ENCODE results near the gene CYP27B1. TPM values are rescaled to one million over a fixed set of nuclear protein-coding genes. Genes with fewer than 3 reads are reported as not detected.
A peak's percentile ranks its signal among the peaks of the same experiment; 100 is the strongest.

Gene CYP27B1
- total RNA-seq, 2 donors from 2014 or later = 0.81 to 2.2 TPM

DNA sequence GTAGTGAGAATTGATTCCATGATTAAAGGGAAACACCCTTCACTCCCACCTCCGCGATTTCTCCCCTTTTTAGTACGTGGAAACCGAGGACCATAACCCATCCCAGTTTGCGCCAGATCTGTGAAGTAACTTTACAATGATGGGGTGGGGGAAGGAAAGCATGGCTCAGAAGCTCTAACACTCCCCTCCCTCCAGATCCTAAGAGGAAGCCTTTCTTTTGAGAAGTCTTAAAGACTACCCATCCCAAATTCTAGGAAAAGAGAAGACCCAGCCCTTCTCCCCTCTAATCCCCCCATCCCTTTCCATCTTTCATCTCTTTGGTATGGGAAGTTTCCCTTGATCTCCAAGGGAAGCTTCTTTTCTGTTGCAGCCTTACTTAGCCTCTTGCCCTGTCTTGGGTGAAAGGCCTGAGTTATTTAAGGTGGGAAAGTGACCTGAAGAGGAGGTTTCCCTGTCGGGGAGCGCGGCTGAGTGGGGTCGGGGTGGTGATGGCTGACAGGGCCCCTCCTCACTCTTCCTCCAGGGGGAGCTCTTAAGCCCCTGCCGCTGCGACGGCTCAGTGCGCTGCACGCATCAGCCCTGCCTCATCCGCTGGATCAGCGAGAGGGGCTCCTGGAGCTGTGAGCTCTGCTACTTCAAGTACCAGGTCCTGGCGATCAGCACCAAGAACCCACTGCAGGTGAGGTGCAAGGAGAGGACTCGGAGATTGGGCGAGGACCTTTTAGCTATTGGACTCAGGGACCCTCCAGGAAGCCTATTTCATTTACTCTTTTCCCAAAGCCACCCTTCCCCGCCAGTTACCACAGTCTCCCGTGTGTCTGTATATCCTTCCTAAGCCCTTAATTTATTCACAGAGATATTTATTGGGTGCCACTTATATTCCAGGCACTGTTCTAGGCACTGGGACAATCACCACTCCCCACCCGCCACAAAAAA is 10.2 kb downstream of the CYP27B1 start:
- TF ChIP-seq, protein P1, sequence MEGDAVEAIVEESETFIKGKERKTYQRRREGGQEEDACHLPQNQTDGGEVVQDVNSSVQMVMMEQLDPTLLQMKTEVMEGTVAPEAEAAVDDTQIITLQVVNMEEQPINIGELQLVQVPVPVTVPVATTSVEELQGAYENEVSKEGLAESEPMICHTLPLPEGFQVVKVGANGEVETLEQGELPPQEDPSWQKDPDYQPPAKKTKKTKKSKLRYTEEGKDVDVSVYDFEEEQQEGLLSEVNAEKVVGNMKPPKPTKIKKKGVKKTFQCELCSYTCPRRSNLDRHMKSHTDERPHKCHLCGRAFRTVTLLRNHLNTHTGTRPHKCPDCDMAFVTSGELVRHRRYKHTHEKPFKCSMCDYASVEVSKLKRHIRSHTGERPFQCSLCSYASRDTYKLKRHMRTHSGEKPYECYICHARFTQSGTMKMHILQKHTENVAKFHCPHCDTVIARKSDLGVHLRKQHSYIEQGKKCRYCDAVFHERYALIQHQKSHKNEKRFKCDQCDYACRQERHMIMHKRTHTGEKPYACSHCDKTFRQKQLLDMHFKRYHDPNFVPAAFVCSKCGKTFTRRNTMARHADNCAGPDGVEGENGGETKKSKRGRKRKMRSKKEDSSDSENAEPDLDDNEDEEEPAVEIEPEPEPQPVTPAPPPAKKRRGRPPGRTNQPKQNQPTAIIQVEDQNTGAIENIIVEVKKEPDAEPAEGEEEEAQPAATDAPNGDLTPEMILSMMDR (IDR thresholded peaks at IDR 0.05) = peak; percentile 17
- no peaks in the 10 kb centered on the region for H3K27me3 ChIP-seq (replicated peaks; ENCODE audit: insufficient read depth)
- ATAC-seq (ENCODE audit: insufficient number of reproducible peaks, low FRiP score, low read depth) = no peak
- no peaks in the 10 kb centered on the region for H3K9me3 ChIP-seq
- no peak overlapping the region for H3K27ac ChIP-seq
- peaks cover 17 to 23% of the 10 kb centered on the region in 2 donors for H3K4me1 ChIP-seq (ENCODE audit: control insufficient read depth in 1 of 2, low read depth in 2 of 2)
- no peak for DNase-seq (ENCODE audit: low spot score)
- H3K36me3 ChIP-seq = peaks cover 14% of the 10 kb centered on the region
- H3K4me3 ChIP-seq = peak overlapping the region; percentile 81

DNA sequence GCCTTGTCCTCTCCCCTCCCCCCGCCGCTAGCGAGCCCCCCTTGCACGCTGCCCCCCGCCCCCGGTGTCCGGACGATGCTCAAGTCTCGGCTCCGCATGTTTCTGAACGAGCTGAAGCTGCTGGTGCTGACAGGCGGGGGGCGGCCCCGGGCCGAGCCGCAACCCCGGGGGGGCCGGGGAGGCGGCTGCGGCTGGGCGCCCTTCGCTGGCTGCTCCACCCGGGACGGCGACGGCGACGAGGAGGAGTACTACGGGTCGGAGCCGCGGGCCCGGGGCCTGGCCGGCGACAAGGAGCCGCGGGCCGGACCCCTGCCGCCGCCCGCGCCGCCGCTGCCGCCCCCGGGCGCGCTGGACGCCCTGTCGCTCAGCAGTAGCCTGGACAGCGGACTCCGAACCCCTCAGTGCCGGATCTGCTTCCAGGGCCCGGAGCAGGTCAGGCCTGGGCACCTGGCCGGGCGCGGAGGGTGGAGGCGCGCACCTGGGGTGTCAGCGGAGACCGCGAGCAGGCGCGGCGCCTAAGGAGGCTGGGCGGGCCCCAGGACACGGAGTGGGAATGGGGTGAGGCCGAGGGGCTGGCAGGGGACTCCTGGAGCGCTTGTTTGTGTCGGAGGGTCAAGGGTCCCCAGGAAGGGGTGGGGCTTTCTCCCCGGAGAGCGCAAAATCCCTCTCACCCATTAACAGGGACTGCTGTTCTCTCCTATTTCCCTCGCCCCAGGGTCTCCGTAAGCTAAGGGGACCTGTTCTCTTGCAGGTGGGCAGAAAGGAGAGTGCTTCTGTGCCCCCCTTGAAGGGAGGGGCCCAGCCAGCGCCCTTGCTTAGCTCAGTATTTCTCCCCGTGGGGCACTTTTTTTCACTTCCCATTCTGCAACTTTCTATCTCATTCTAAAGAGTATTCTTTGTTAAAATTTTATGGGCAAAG is 11.2 kb downstream of the CYP27B1 start:
- peaks cover 25 to 32% of the 10 kb centered on the region in 2 donors for H3K4me1 ChIP-seq (ENCODE audit: control insufficient read depth in 1 of 2, low read depth in 2 of 2)
- H3K9me3 ChIP-seq = no peaks in the 10 kb centered on the region
- DNase-seq (ENCODE audit: low spot score) (no peak), ATAC-seq (ENCODE audit: insufficient number of reproducible peaks, low FRiP score, low read depth) (no peak)
- no peaks in the 10 kb centered on the region for H3K27me3 ChIP-seq (replicated peaks; ENCODE audit: insufficient read depth)
- peaks cover 14% of the 10 kb centered on the region for H3K36me3 ChIP-seq
- no peak overlapping the region for H3K27ac ChIP-seq
- peak overlapping the region; percentile 81 for H3K4me3 ChIP-seq
- TF ChIP-seq, protein P1 (IDR thresholded peaks at IDR 0.05) = no peak

DNA sequence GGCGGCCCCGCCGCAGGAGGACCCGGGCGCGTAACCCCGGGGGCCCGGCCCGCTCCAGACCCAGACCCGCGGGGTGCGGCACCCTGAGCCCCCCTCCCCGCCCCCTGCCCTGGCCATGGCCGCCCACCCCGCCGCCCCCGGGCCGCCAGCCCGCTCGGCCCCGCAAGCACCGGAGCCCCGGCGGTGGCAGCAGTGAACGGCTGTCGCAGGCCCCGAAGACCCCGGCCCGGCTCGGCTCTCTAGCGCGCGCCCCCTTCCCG is 11.8 kb downstream of the CYP27B1 start:
- H3K9me3 ChIP-seq = no peaks in the 10 kb centered on the region
- H3K27me3 ChIP-seq (replicated peaks; ENCODE audit: insufficient read depth) = no peaks in the 10 kb centered on the region
- H3K4me1 ChIP-seq (ENCODE audit: control insufficient read depth in 1 of 2, low read depth in 2 of 2) = peaks cover 25 to 33% of the 10 kb centered on the region in 2 donors
- peaks cover 14% of the 10 kb centered on the region for H3K36me3 ChIP-seq
- no peak for DNase-seq (ENCODE audit: low spot score)
- TF ChIP-seq, protein P1 (IDR thresholded peaks at IDR 0.05) = no peak
- H3K27ac ChIP-seq = no peak overlapping the region
- H3K4me3 ChIP-seq = peak overlapping the region; percentile 81
- no peak for ATAC-seq (ENCODE audit: insufficient number of reproducible peaks, low FRiP score, low read depth)

- Histone ChIP-seq H3K36me3 (peaks cover 14% of the 10 kb centered on the region), H3K9me3 (no peaks in the 10 kb centered on the region), H3K4me3 (peak within 1 kb of the TSS; percentile 81), H3K27me3 (replicated peaks; ENCODE audit: insufficient read depth) (no peaks in the 10 kb centered on the region), H3K27ac (no peak within 1 kb of the TSS), H3K4me1 (ENCODE audit: control insufficient read depth in 1 of 2, low read depth in 2 of 2) (peaks cover 25 to 33% of the 10 kb centered on the region in 2 donors)
- ATAC-seq (ENCODE audit: insufficient number of reproducible peaks, low FRiP score, low read depth) (no peak), DNase-seq (ENCODE audit: low spot score) (no peak)
- TF ChIP-seq, protein P1 (IDR thresholded peaks at IDR 0.05) = no peak
Observed at GRCh38 chr12:57754411-57755193, 12.3 kb downstream of the CYP27B1 start, which contains the start of gene MARCHF9. Gene MARCHF9 (plus strand): TSS chr12:57755103. CDS start chr12:57755529, 426 bp downstream.

Measured in thoracic aorta (tissue), 2 donors.